ENCODE data around the gene CHD6.

DNA sequence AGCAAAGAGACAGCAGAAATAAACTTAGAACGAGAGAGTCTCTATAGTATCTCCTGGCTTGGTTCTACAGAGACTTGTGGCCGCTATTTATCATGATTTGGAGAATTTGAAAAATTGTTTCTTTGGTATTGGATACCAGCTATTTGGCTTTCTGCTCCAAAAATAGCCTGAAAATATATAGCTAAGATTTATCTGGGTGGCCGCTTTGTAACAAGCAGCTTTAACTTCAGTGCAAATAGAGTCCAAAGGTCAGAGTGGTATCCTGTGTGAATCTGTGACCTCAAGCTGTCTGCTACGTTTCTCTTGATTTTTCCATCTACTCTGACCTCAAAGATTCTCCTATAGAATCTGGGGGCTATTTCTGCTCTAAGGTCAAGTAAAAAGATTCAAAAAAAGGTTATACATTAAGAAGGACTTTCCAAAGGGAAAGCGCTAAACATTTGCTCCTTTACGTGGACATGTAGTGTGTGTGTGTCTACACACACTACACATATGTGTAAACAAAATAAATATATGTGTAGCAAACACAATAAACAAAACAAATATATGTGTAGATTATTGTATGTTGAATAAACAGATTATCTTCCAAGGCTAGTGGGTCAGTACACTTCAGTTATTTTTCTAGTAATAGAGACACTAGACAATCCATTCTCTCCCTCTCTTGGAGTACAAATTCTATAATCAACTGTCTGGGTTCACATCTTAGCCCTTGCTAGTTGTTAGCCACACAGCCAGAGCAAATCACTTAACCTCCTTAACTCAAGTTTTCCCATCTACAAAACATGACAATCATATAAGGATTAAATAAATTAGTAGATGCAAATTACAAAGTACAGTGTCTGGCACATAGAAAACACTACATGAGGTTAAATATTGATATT lies 40.8 kb downstream of the CHD6 start:
- TF ChIP-seq, protein P1, sequence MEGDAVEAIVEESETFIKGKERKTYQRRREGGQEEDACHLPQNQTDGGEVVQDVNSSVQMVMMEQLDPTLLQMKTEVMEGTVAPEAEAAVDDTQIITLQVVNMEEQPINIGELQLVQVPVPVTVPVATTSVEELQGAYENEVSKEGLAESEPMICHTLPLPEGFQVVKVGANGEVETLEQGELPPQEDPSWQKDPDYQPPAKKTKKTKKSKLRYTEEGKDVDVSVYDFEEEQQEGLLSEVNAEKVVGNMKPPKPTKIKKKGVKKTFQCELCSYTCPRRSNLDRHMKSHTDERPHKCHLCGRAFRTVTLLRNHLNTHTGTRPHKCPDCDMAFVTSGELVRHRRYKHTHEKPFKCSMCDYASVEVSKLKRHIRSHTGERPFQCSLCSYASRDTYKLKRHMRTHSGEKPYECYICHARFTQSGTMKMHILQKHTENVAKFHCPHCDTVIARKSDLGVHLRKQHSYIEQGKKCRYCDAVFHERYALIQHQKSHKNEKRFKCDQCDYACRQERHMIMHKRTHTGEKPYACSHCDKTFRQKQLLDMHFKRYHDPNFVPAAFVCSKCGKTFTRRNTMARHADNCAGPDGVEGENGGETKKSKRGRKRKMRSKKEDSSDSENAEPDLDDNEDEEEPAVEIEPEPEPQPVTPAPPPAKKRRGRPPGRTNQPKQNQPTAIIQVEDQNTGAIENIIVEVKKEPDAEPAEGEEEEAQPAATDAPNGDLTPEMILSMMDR (IDR thresholded peaks at IDR 0.05): no peak
- no peak for TF ChIP-seq POLR2A (IDR thresholded peaks at IDR 0.05)
- no peak for TF ChIP-seq POLR2AphosphoS5 (IDR thresholded peaks at IDR 0.05)

Data from prostate gland (tissue), 2 donors.